PC-9 (cell line): Measurements from ENCODE around the gene PLA2G2C. TPM values are rescaled to one million over a fixed set of nuclear protein-coding genes. Genes with fewer than 3 reads are reported as not detected.

ENCODE experiments used
- BruUV-seq: library from RNA; stranded (reverse); fragments of 400-500 nt; replicated peaks from 2 replicates; lab custom pipeline; 2021; lab: Mats Ljungman, UMichigan
- CTCF ChIA-PET: fragments of 300-600 bp; sonication (Branson Sonifier 250); formaldehyde crosslinking; loops from one replicate; lab custom pipeline; 2022; ENCODE audit warnings: antibody characterized with exemption; lab: Charles Lee
- POLR2A ChIA-PET: fragments of 300-600 bp; sonication (Branson Sonifier 250); formaldehyde crosslinking; loops from one replicate; lab custom pipeline; 2022; ENCODE audit warnings: antibody characterized with exemption; ENCODE audit not compliant: unreplicated experiment; lab: Charles Lee
- DNase-seq, 2 experiments: peaks; one replicate each; pipeline versions ENCODE4 v3.0.0 to v3.0.0-alpha.2; 2015 to 2022; ENCODE audit warnings: mixed read lengths in 1 of 2
- H2AFZ ChIP-seq: fragments of 200-600 bp; sonication (generic); 2 replicates; pipeline ENCODE4 v1.8.1; 2017; ENCODE audit warnings: antibody characterized with exemption
- H3F3A ChIP-seq: fragments of 200-600 bp; sonication (generic); 2 replicates; pipeline ENCODE4 v1.8.1; 2017; ENCODE audit warnings: antibody characterized with exemption, mild to moderate bottlenecking, low read depth; ENCODE audit not compliant: insufficient read depth
- H3K27ac ChIP-seq: fragments of 200-600 bp; sonication (generic); 2 replicates; pipeline ENCODE4 v1.6.1; 2016; ENCODE audit warnings: mixed run types
- H3K27me3 ChIP-seq: fragments of 200-600 bp; sonication (generic); 2 replicates; pipeline ENCODE4 v1.6.1; 2016; ENCODE audit warnings: low read depth, mixed run types; ENCODE audit not compliant: insufficient read depth
- H3K36me3 ChIP-seq: fragments of 200-600 bp; sonication (generic); 2 replicates; pipeline ENCODE4 v1.6.1; 2016; ENCODE audit warnings: low read depth, mixed run types
- H3K4me1 ChIP-seq: fragments of 200-600 bp; sonication (generic); replicated peaks from 2 replicates; pipeline ENCODE4 v1.6.1; 2016; ENCODE audit warnings: mixed run types; ENCODE audit not compliant: insufficient read depth
- H3K4me2 ChIP-seq: fragments of 200-600 bp; sonication (generic); 2 replicates; pipeline ENCODE4 v1.6.1; 2017; ENCODE audit warnings: mixed run types
- H3K4me3 ChIP-seq: fragments of 200-600 bp; sonication (generic); 2 replicates; pipeline ENCODE4 v1.6.1; 2016; ENCODE audit warnings: mixed run types
- H3K79me2 ChIP-seq: fragments of 200-600 bp; sonication (generic); 2 replicates; pipeline ENCODE4 v1.6.1; 2017; ENCODE audit warnings: low read depth, mixed run types
- H3K9me2 ChIP-seq: fragments of 200-600 bp; sonication (generic); 2 replicates; pipeline ENCODE4 v1.8.1; 2017; ENCODE audit warnings: mild to moderate bottlenecking; ENCODE audit not compliant: insufficient read depth
- H3K9me3 ChIP-seq: fragments of 200-600 bp; sonication (generic); 2 replicates; pipeline ENCODE4 v1.8.1; 2016; ENCODE audit warnings: low read depth; ENCODE audit not compliant: insufficient read depth
- H4K20me1 ChIP-seq: fragments of 200-600 bp; sonication (generic); 2 replicates; pipeline ENCODE4 v1.8.1; 2017; ENCODE audit not compliant: insufficient read depth
- EZH2 ChIP-seq: fragments of 200-600 bp; sonication (generic); IDR thresholded peaks from 2 replicates; pipeline ENCODE4 v1.8.0; 2017; ENCODE audit warnings: antibody characterized with exemption, low read depth
- intact Hi-C: fragments of 100-400 bp; cut with micrococcal nuclease; formaldehyde crosslinking; loops from one replicate; pipeline ENCODE4 v1.10.0; 2022; ENCODE audit not compliant: unreplicated experiment
- total RNA-seq: library from RNA; stranded (reverse); gene quantifications from 2 replicates; pipeline ENCODE4 v1.2.3, GENCODE V29; 2021
- TF ChIP-seq, protein P1 (sequence below): fragments of 200-600 bp; sonication (generic); conservative IDR thresholded peaks from 2 replicates; pipeline ENCODE4 v1.6.1; 2017; ENCODE audit warnings: mixed run types, antibody characterized with exemption, mild to moderate bottlenecking, moderate library complexity

The PLA2G2C gene
- total RNA-seq, 1 experiment from 2014 or later, result 0.55 TPM

DNA sequence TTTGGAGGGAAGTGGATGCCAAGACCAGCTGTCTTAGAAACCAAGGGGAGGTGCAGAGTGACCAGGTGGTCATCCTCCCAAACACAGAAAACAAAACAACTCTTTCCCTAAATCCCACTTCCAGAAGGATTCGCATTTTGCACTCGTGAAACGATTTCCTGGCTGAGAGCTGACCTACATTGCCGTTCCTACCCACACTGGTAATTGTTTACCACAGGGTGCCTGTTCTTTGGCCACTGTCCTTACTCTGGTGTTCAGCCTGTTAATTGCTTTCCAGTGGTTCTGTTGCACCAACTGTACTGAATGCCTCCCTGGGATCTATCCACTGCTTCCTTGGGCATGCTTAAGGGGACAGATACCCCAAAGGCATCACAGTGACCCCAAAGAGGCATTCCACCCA, 23.2 kb upstream of the PLA2G2C start:
- H3K4me3 ChIP-seq, result no peak overlapping the region
- no peaks in the 10 kb centered on the region for H3K27me3 ChIP-seq
- H3K27ac ChIP-seq, result peak overlapping the region; percentile 99
- DNase-seq, result no peak
- H3K79me2 ChIP-seq, result peaks cover 6% of the 10 kb centered on the region; the same call in 1 of the 2 replicates
- H3K9me2 ChIP-seq, result no peaks in the 10 kb centered on the region
- intact Hi-C loops, result no loop called here
- no peaks in the 10 kb centered on the region for H3K9me3 ChIP-seq
- no peaks in the 10 kb centered on the region for H4K20me1 ChIP-seq
- H3K4me1 ChIP-seq, result peaks cover 66% of the 10 kb centered on the region
- BruUV-seq, result no TSS peak
- H3F3A ChIP-seq, result peaks cover 44% of the 10 kb centered on the region
- peak overlapping the region; percentile 88 for H3K4me2 ChIP-seq
- ChIA-PET POLR2A (no interaction called here), CTCF (no interaction called here)
- no peaks in the 10 kb centered on the region for H3K36me3 ChIP-seq
- no peak overlapping the region for H2AFZ ChIP-seq
- TF ChIP-seq EZH2, result no peak
- TF ChIP-seq, protein P1, sequence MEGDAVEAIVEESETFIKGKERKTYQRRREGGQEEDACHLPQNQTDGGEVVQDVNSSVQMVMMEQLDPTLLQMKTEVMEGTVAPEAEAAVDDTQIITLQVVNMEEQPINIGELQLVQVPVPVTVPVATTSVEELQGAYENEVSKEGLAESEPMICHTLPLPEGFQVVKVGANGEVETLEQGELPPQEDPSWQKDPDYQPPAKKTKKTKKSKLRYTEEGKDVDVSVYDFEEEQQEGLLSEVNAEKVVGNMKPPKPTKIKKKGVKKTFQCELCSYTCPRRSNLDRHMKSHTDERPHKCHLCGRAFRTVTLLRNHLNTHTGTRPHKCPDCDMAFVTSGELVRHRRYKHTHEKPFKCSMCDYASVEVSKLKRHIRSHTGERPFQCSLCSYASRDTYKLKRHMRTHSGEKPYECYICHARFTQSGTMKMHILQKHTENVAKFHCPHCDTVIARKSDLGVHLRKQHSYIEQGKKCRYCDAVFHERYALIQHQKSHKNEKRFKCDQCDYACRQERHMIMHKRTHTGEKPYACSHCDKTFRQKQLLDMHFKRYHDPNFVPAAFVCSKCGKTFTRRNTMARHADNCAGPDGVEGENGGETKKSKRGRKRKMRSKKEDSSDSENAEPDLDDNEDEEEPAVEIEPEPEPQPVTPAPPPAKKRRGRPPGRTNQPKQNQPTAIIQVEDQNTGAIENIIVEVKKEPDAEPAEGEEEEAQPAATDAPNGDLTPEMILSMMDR, result no peak

DNA sequence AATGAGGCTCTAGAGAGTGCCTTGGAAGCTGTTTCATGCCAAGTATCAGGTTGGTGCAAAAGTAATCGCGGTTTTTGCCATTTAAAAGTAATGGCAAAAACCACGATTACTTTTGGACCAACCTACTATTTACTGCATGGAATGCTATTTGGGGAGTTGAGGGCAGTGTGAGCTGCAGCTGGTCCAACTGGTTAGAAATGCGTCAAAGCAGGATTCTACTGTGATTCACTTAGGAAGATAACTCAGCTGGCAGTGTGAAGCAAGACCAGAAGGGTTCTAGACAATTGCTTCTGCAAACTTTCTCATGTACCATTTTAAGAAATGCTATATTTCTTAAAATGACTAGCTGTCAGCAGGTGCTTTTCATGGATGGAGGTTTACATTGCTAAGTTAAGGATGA, 21.2 kb upstream of the PLA2G2C start:
- POLR2A ChIA-PET, result no interaction called here

DNA sequence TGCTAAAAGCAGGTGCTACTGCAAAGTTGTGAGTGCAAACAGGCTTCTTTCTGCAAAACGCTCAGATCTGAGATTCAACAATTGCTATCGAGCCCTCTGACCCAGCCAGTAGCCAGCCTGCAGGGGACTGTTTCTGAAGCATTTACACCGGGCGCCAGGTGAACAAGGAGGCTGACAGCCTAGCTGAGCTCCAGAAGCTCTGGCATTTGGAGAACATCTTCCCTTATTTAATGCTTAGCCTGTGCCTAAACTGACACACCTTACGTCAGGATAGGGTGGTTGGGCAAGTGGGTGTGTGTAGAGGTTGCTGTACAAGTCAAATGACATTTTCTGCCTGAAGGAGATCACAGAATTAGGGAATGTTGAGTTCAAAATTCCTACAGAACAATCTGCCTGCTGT, 15.8 kb upstream of the PLA2G2C start:
- CTCF ChIA-PET, result no interaction called here
- intact Hi-C loops, result no loop called here

More for the DNA sequence above, 21.2 kb upstream of the PLA2G2C start:
- Histone ChIP-seq H3K9me3 (no peaks in the 10 kb centered on the region), H3K4me2 (peak overlapping the region; percentile 23; the same call in 1 of the 2 replicates), H3K27me3 (no peaks in the 10 kb centered on the region), H3K27ac (no peak overlapping the region), H4K20me1 (no peaks in the 10 kb centered on the region), H3K79me2 (peaks cover 6% of the 10 kb centered on the region; the same call in 1 of the 2 replicates), H3K4me1 (peaks cover 50% of the 10 kb centered on the region), H3K4me3 (no peak overlapping the region), H2AFZ (no peak overlapping the region), H3F3A (peaks cover 32% of the 10 kb centered on the region), H3K36me3 (no peaks in the 10 kb centered on the region), H3K9me2 (no peaks in the 10 kb centered on the region)
- intact Hi-C loops, result no loop called here
- TF ChIP-seq, protein P1, result no peak
- no peak for TF ChIP-seq EZH2
- no TSS peak for BruUV-seq
- CTCF ChIA-PET, result interaction anchor here (0.7 kb wide), 1 partner anchor 11 kb away, joined by 3 read pairs; no protein-coding TSS in a partner anchor
- peak in 1 of 2 experiments; percentile 76 for DNase-seq

More for the DNA sequence above, 15.8 kb upstream of the PLA2G2C start:
- POLR2A ChIA-PET, result no interaction called here
- H3K9me3 ChIP-seq, result no peaks in the 10 kb centered on the region
- H3K9me2 ChIP-seq, result no peaks in the 10 kb centered on the region
- H3K27ac ChIP-seq, result no peak overlapping the region
- peaks cover 26% of the 10 kb centered on the region for H3K4me1 ChIP-seq
- H3K79me2 ChIP-seq, result no peaks in the 10 kb centered on the region
- no peaks in the 10 kb centered on the region for H3K27me3 ChIP-seq
- H4K20me1 ChIP-seq, result no peaks in the 10 kb centered on the region
- no peak for DNase-seq
- H3K4me2 ChIP-seq, result no peak overlapping the region
- no peak overlapping the region for H2AFZ ChIP-seq
- BruUV-seq, result no TSS peak
- TF ChIP-seq, protein P1, result no peak
- TF ChIP-seq EZH2, result no peak
- no peaks in the 10 kb centered on the region for H3K36me3 ChIP-seq
- peaks cover 10% of the 10 kb centered on the region; the same call in 1 of the 2 replicates for H3F3A ChIP-seq
- no peak overlapping the region for H3K4me3 ChIP-seq
